ENCODE measurements around the gene PRICKLE3. TPM values are rescaled to one million over a fixed set of nuclear protein-coding genes. Genes with fewer than 3 reads are reported as not detected.

Gene PRICKLE3
- total and polyA plus RNA-seq, 2 of the 4 experiments (the other 2 are of a cell fraction) = 3.4 to 6.4 TPM

GRCh38 chrX:49206543-49206942 is 20.4 kb upstream of the PRICKLE3 start:
- Histone ChIP-seq H2AK5ac (ENCODE audit: low read depth, low read length) (no peak overlapping the region), H3K9me3 (ENCODE audit: control insufficient read depth, insufficient read depth, low read length) (no peaks in the 10 kb centered on the region), H3K4ac (ENCODE audit: low read depth, low read length) (no peak overlapping the region), H3K4me1 (ENCODE audit: control insufficient read depth, insufficient read depth, low read length) (no peaks in the 10 kb centered on the region), H4K8ac (ENCODE audit: low read depth in 2 of 2, low read length in 2 of 2) (no peak overlapping the region), H3K23ac (ENCODE audit: low read depth, low read length) (no peak overlapping the region), H3K14ac (replicated peaks; ENCODE audit: low read depth, low read length) (no peak overlapping the region), H2BK20ac (ENCODE audit: low read depth, low read length) (no peak overlapping the region), H3K18ac (ENCODE audit: low read depth, low read length) (no peak overlapping the region), H3K56ac (ENCODE audit: extremely low read depth, insufficient read depth, low read length) (no peak overlapping the region), H3K79me1 (ENCODE audit: low read depth in 1 of 2, low read length in 2 of 2) (no peaks in the 10 kb centered on the region), H2BK15ac (ENCODE audit: low read depth, low read length) (no peak overlapping the region), H3K9me1 (ENCODE audit: insufficient read depth, low read length) (no peaks in the 10 kb centered on the region), H4K20me1 (ENCODE audit: insufficient read depth, low read length) (no peaks in the 10 kb centered on the region), H2BK120ac (ENCODE audit: low read depth, low read length) (no peak overlapping the region), H3K27ac (ENCODE audit: insufficient read depth, low read length) (no peak overlapping the region), H4K5ac (ENCODE audit: low read depth, low read length) (no peak overlapping the region), H4K91ac (ENCODE audit: insufficient read depth, low read depth, low read length) (no peak overlapping the region), H3K27me3 (ENCODE audit: control insufficient read depth, insufficient read depth, low read length) (peaks cover 13% of the 10 kb centered on the region), H3K36me3 (ENCODE audit: control insufficient read depth, insufficient read depth, low read length) (no peaks in the 10 kb centered on the region), H2BK5ac (ENCODE audit: low read depth, low read length, poor library complexity, severe bottlenecking) (no peak overlapping the region), H3K4me2 (ENCODE audit: low read depth, low read length) (no peak overlapping the region), H3K9ac (ENCODE audit: low read depth, low read length) (no peak overlapping the region), H3K4me3 (ENCODE audit: insufficient read depth, low read depth, low read length) (no peak overlapping the region), H2AK9ac (replicated peaks; ENCODE audit: low read depth, low read length, poor library complexity) (no peak overlapping the region), H2AFZ (replicated peaks; ENCODE audit: low read length, poor library complexity) (no peak overlapping the region)
- DNase-seq (no peak), ATAC-seq (ENCODE audit: low read depth) (no peak)
- in situ Hi-C loops (cut with MboI; ENCODE audit: low sequenced_read_pairs) (no loop called here), dilution Hi-C loops (cut with HindIII; ENCODE audit: low sequenced_read_pairs, unreplicated experiment) (no loop called here), intact Hi-C loops (cut with micrococcal nuclease) (no loop called here)
- POLR2A ChIA-PET (ENCODE audit: unreplicated experiment) = no interaction called here
- TF ChIP-seq MXI1 (IDR thresholded peaks at IDR 0.05; ENCODE audit: borderline replicate concordance, low read depth, low read length) = no peak
- no peak for TF ChIP-seq CTCF (conservative IDR thresholded peaks at IDR 0.05; ENCODE audit: low read depth, low read length)
- TF ChIP-seq RAD21 (IDR thresholded peaks at IDR 0.05; ENCODE audit: low read length) = no peak
- TF ChIP-seq MAZ (IDR thresholded peaks at IDR 0.05; ENCODE audit: borderline replicate concordance, low read depth, low read length) = no peak
- TF ChIP-seq CEBPB (IDR thresholded peaks at IDR 0.05; ENCODE audit: low read depth, low read length) = no peak
- no peak for TF ChIP-seq POLR2A (IDR thresholded peaks at IDR 0.05; ENCODE audit: low read depth, low read length)
- TF ChIP-seq SMC3 (IDR thresholded peaks at IDR 0.05; ENCODE audit: low read depth, low read length) = no peak
- no peak for TF ChIP-seq RCOR1 (IDR thresholded peaks at IDR 0.05; ENCODE audit: insufficient replicate concordance, low read length)
- no peak for TF ChIP-seq RFX5 (IDR thresholded peaks at IDR 0.05; ENCODE audit: low read depth, low read length)
- TF ChIP-seq CHD1 (IDR thresholded peaks at IDR 0.05; ENCODE audit: low read depth, low read length) = no peak
- no peak for TF ChIP-seq NFE2L2 (IDR thresholded peaks at IDR 0.05; ENCODE audit: low read depth, low read length)
- no peak for TF ChIP-seq BHLHE40 (IDR thresholded peaks at IDR 0.05; ENCODE audit: low read depth, low read length)
- no peak for TF ChIP-seq MAFK (IDR thresholded peaks at IDR 0.05; ENCODE audit: low read depth, low read length)
- no peak for TF ChIP-seq USF2 (IDR thresholded peaks at IDR 0.05; ENCODE audit: low read depth, low read length)
- TF ChIP-seq ELK1 (IDR thresholded peaks at IDR 0.05; ENCODE audit: borderline replicate concordance, low read depth, low read length) = no peak
- TF ChIP-seq FOS (IDR thresholded peaks at IDR 0.05; ENCODE audit: low read depth, low read length) = no peak
- no TSS peak for BruUV-seq (replicated peaks)
- WGBS, 2 experiments (ENCODE audit: extremely low coverage in 2 of 2, insufficient read length in 1 of 2) = 64% methylated on average over 3 of the region's 8 CpGs; no CpG with 5 or more reads in 1 of the 2 experiments
- CTCF ChIA-PET = no interaction called here
